Measurements from ENCODE around the gene EEIG1. TPM values are rescaled to one million over a fixed set of nuclear protein-coding genes. Genes with fewer than 3 reads are reported as not detected.

Gene EEIG1
- total and polyA plus RNA-seq, 10 of the 15 experiments (the other 5 are each of a cell fraction or from before 2014, with no cell fraction given), result 1.2 to 75.9 (median 9.0) TPM

DNA sequence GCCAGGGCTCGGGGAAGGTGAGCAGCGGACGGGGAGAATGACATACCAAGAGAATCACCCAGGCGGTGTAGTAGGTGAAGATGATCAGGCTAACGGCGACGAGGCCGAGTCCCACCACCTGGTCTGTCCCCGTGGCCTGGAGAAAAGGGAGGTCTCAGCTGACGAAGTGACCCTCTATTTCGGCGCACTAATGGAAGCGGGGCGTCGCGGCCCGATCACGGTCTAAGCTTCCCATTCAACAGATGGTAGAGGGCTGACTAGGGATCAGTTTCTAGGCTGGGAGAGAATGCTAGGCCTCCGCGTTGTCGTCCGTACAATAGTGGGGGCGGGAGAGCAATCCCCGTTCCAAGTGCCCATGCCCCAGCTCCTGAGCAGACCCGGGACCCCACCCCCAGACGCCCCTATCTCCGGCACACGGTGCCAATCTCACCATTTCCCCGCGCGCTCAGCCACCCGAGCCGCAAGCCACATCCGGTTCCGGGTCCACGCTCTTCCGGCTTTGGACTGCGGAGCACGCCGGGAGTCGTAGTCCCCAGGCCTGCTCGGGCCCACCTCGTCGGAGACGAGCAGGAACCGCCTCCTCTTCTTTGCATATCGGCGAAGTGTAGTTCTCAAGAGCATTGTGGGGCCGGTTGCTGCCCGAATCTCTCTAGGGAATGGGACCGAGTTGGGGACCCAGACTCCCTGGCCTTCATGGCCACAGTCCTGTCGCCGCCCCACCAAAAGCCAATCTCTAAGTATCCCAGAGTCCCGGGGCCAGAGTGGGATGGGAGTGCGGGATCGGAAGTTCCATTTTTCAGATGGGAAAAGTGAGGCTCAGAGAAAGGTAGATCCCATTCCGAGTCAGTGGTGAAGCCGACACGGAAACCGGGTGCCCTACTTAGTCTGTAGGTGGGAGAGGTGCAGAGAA, 43.1 kb downstream of the EEIG1 start, which contains the start of gene DPM2 (continued):
- TF ChIP-seq, protein P1, sequence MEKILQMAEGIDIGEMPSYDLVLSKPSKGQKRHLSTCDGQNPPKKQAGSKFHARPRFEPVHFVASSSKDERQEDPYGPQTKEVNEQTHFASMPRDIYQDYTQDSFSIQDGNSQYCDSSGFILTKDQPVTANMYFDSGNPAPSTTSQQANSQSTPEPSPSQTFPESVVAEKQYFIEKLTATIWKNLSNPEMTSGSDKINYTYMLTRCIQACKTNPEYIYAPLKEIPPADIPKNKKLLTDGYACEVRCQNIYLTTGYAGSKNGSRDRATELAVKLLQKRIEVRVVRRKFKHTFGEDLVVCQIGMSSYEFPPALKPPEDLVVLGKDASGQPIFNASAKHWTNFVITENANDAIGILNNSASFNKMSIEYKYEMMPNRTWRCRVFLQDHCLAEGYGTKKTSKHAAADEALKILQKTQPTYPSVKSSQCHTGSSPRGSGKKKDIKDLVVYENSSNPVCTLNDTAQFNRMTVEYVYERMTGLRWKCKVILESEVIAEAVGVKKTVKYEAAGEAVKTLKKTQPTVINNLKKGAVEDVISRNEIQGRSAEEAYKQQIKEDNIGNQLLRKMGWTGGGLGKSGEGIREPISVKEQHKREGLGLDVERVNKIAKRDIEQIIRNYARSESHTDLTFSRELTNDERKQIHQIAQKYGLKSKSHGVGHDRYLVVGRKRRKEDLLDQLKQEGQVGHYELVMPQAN (conservative IDR thresholded peaks at IDR 0.05), result peak; percentile 73
- peak; percentile 84 for TF ChIP-seq SMAD5 (IDR thresholded peaks at IDR 0.05; ENCODE audit: low read depth)
- TF ChIP-seq ZBED1 (IDR thresholded peaks at IDR 0.05; ENCODE audit: borderline replicate concordance), result peak; percentile 71; the same call in 1 of the 2 replicates
- 0 out of 4 replicates have a peak, but pooled peaks of 1 of the 2 experiments have one; percentile 46 for TF ChIP-seq IKZF2 (IDR thresholded peaks at IDR 0.05)
- TF ChIP-seq PKNOX1 (IDR thresholded peaks at IDR 0.05), result peak; percentile 76
- TF ChIP-seq EED (IDR thresholded peaks at IDR 0.05; ENCODE audit: low read depth), result no peak
- TF ChIP-seq POLR2AphosphoS2 (IDR thresholded peaks at IDR 0.05; ENCODE audit: low read depth, low read length), result peak; percentile 79; the same call in 1 of the 2 replicates
- TF ChIP-seq SIN3A (IDR thresholded peaks at IDR 0.05; ENCODE audit: low read depth, low read length), result peak; percentile 72
- 0 out of 4 replicates have a peak, but pooled peaks of 1 of the 2 experiments have one; percentile 1 for TF ChIP-seq SRF (IDR thresholded peaks at IDR 0.05; ENCODE audit: low read depth in 2 of 2, low read length in 2 of 2)
- TF ChIP-seq LARP7 (IDR thresholded peaks at IDR 0.05), result peak; percentile 47
- TF ChIP-seq CREM (IDR thresholded peaks at IDR 0.05; ENCODE audit: low read depth), result peak; percentile 88
